SK-N-SH (cell line): ENCODE measurements around the gene AGAP1. TPM values are rescaled to one million over a fixed set of nuclear protein-coding genes. Genes with fewer than 3 reads are reported as not detected.

Experiments
- CTCF ChIA-PET: fragments of 300-600, 350-600 bp; formaldehyde crosslinking; extraction: SDS; loops from one replicate; lab custom pipeline; 2021; lab: Yijun Ruan, JAX
- POLR2A ChIA-PET: fragments of 350-600 bp; sonication (Branson Sonifier 250); formaldehyde crosslinking; extraction: SDS; loops from one replicate; lab custom pipeline; 2020; ENCODE audit warnings: antibody characterized with exemption, inconsistent platforms; lab: Yijun Ruan, JAX
- DNase-seq: peaks from one replicate; pipeline ENCODE4 v3.0.0; 2012
- H2AFZ ChIP-seq: fragments of 200-600 bp; sonication (generic); 2 replicates; pipeline ENCODE4 v1.8.1; 2016; ENCODE audit warnings: antibody characterized with exemption, mild to moderate bottlenecking, low read depth
- H3F3A ChIP-seq: fragments of 200-600 bp; sonication (generic); replicated peaks from 2 replicates; pipeline ENCODE3; 2016; ENCODE audit warnings: antibody characterized with exemption, mild to moderate bottlenecking; ENCODE audit not compliant: insufficient read depth
- H3K27ac ChIP-seq, 2 experiments: fragments of 200-500 bp in 1 of 2; fragments of 200-600 bp in 1 of 2; sonication (Bioruptor generic) in 1 of 2; sonication (generic), shearing (Covaris generic) in 1 of 2; 2 replicates each; pipeline versions ENCODE4 v1.5.1 to v1.6.1; 2014 to 2016; ENCODE audit warnings: low read depth in 2 of 2, inconsistent platforms in 1 of 2, low read length in 1 of 2, mild to moderate bottlenecking in 1 of 2, mixed read lengths in 1 of 2
- H3K27me3 ChIP-seq: fragments of 200-600 bp; sonication (generic), shearing (Covaris generic); 2 replicates; pipeline ENCODE4 v1.6.1; 2016; ENCODE audit warnings: mixed run types; ENCODE audit not compliant: insufficient read depth
- H3K36me3 ChIP-seq, 2 experiments: fragments of 200-500 bp in 1 of 2; fragments of 200-600 bp in 1 of 2; sonication (Bioruptor generic) in 1 of 2; sonication (generic) in 1 of 2; replicated peaks in 1 of 2; 2 replicates each; pipeline versions ENCODE3 to v1.5.1; 2014 to 2016; ENCODE audit warnings: low read length in 1 of 2, mild to moderate bottlenecking in 1 of 2; ENCODE audit not compliant: insufficient read depth in 2 of 2, control insufficient read depth in 1 of 2
- H3K4me1 ChIP-seq, 2 experiments: fragments of 200-500 bp in 1 of 2; fragments of 200-600 bp in 1 of 2; sonication (Bioruptor generic) in 1 of 2; sonication (generic), shearing (Covaris generic) in 1 of 2; 2 replicates each; pipeline versions ENCODE4 v1.5.1 to v1.6.1; 2014 to 2016; ENCODE audit warnings: low read depth in 1 of 2, low read length in 1 of 2, mixed run types in 1 of 2; ENCODE audit not compliant: insufficient read depth in 2 of 2, control insufficient read depth in 1 of 2
- H3K4me2 ChIP-seq: fragments of 200-600 bp; sonication (generic), shearing (Covaris generic); 2 replicates; pipeline ENCODE4 v1.6.1; 2017; ENCODE audit warnings: mixed run types
- H3K4me3 ChIP-seq, 2 experiments: fragments of 200-500 bp in 1 of 2; fragments of 200-600 bp in 1 of 2; sonication (Bioruptor generic) in 1 of 2; sonication (generic), shearing (Covaris generic) in 1 of 2; 2 replicates each; pipeline versions ENCODE4 v1.5.1 to v1.8.1; 2014 to 2016; ENCODE audit warnings: low read depth in 2 of 2, inconsistent platforms in 1 of 2, low read length in 1 of 2, mild to moderate bottlenecking in 1 of 2, mixed read lengths in 1 of 2, moderate library complexity in 1 of 2
- H3K79me2 ChIP-seq: fragments of 200-600 bp; sonication (generic); 2 replicates; pipeline ENCODE4 v1.8.1; 2017; ENCODE audit warnings: mild to moderate bottlenecking; ENCODE audit not compliant: insufficient read depth
- H3K9ac ChIP-seq: fragments of 200-600 bp; sonication (generic); 2 replicates; pipeline ENCODE4 v1.6.1; 2017; ENCODE audit warnings: mixed run types
- H3K9me2 ChIP-seq: fragments of 200-600 bp; sonication (generic); 2 replicates; pipeline ENCODE4 v1.6.1; 2017; ENCODE audit warnings: mixed run types
- H3K9me3 ChIP-seq: fragments of 200-600 bp; sonication (generic); 2 replicates; pipeline ENCODE4 v1.6.1; 2017; ENCODE audit warnings: mixed run types, mild to moderate bottlenecking, moderate library complexity
- H4K20me1 ChIP-seq: fragments of 200-600 bp; sonication (generic); 2 replicates; pipeline ENCODE4 v1.6.1; 2017; ENCODE audit warnings: mild to moderate bottlenecking, mixed run types; ENCODE audit not compliant: insufficient read depth
- CHD2 ChIP-seq: fragments of 150-350 bp; IDR thresholded peaks from 2 replicates; pipeline ENCODE4 v1.6.1; 2018; ENCODE audit warnings: low read length; ENCODE audit not compliant: partially characterized antibody
- ELF1 ChIP-seq: IDR thresholded peaks from 2 replicates; pipeline ENCODE4 v1.4.0; 2012
- EP300 ChIP-seq, 2 experiments: IDR thresholded peaks; 2 replicates each; pipeline versions ENCODE4 v1.4.0 to v1.6.1; 2012; ENCODE audit warnings: borderline replicate concordance in 1 of 2, low read depth in 1 of 2, low read length in 1 of 2
- FOXJ3 ChIP-seq: sonication (generic); formaldehyde crosslinking; IDR thresholded peaks from 2 replicates; pipeline ENCODE4 v1.5.1; 2020; ENCODE audit warnings: mild to moderate bottlenecking, missing genetic modification reagents
- FOXM1 ChIP-seq: IDR thresholded peaks from 2 replicates; pipeline ENCODE4 v1.4.0; 2012; ENCODE audit warnings: low read depth, mild to moderate bottlenecking
- GATA2 ChIP-seq: sonication (generic); formaldehyde crosslinking; IDR thresholded peaks from 2 replicates; pipeline ENCODE4 v1.5.0; 2020; ENCODE audit warnings: mild to moderate bottlenecking, missing genetic modification reagents
- MEF2A ChIP-seq: IDR thresholded peaks from 2 replicates; pipeline ENCODE4 v1.4.0; 2012; ENCODE audit warnings: low read depth, borderline replicate concordance
- MXI1 ChIP-seq: IDR thresholded peaks from 2 replicates; pipeline ENCODE4 v1.6.1; 2012; ENCODE audit warnings: mild to moderate bottlenecking, low read depth, low read length, improper control_type of control experiment
- NFIC ChIP-seq: IDR thresholded peaks from 2 replicates; pipeline ENCODE4 v1.4.0; 2012; ENCODE audit warnings: borderline replicate concordance
- NRF1 ChIP-seq: IDR thresholded peaks from 2 replicates; pipeline ENCODE4 v1.6.1; 2012; ENCODE audit warnings: low read depth, mild to moderate bottlenecking, low read length
- POLR2AphosphoS5 ChIP-seq: IDR thresholded peaks from 2 replicates; pipeline ENCODE4 v1.6.1; 2012; ENCODE audit warnings: low read depth, low read length
- RAD21 ChIP-seq: IDR thresholded peaks from 2 replicates; pipeline ENCODE4 v1.6.1; 2012; ENCODE audit warnings: mild to moderate bottlenecking, low read length
- RCOR1 ChIP-seq: fragments of 150-350 bp; IDR thresholded peaks from 2 replicates; pipeline ENCODE4 v1.6.1; 2017; ENCODE audit warnings: antibody characterized with exemption, low read length
- RFX5 ChIP-seq: IDR thresholded peaks from 2 replicates; pipeline ENCODE4 v1.6.1; 2012; ENCODE audit warnings: mild to moderate bottlenecking, improper control_type of control experiment, low read length
- RXRA ChIP-seq: IDR thresholded peaks from 2 replicates; pipeline ENCODE4 v1.4.0; 2012; ENCODE audit warnings: low read depth, mild to moderate bottlenecking, borderline replicate concordance
- SIN3A ChIP-seq: IDR thresholded peaks from 2 replicates; pipeline ENCODE4 v1.6.1; 2012; ENCODE audit warnings: low read depth, mild to moderate bottlenecking, low read length, moderate library complexity, borderline replicate concordance
- TCF12 ChIP-seq: IDR thresholded peaks from 2 replicates; pipeline ENCODE4 v1.4.0; 2012
- YY1 ChIP-seq: IDR thresholded peaks from 2 replicates; pipeline ENCODE4 v1.4.0; 2012; ENCODE audit warnings: low read depth, mild to moderate bottlenecking
- WGBS: methylation state at CpG from one replicate; pipeline ENCODE4 v1.1.6; 2017; ENCODE audit warnings: low lambda C conversion rate; 5-methylcytosine and 5-hydroxymethylcytosine counted together
- polyA plus RNA-seq, 3 experiments: library from polyadenylated mRNA; depleted of rRNA; stranded (reverse); fragments of >200 nt; gene quantifications; 2 replicates each; pipeline ENCODE4 v1.2.3, GENCODE V29; 2012
- TF ChIP-seq, protein P1 (sequence below): IDR thresholded peaks from 2 replicates; pipeline ENCODE4 v1.4.0; 2012; ENCODE audit warnings: low read depth, borderline replicate concordance
- TF ChIP-seq, protein P2 (sequence below): IDR thresholded peaks from 2 replicates; pipeline ENCODE4 v1.6.1; 2012; ENCODE audit warnings: mild to moderate bottlenecking, low read depth, low read length, moderate library complexity
- TF ChIP-seq, protein P3 (sequence below): fragments of 150-350 bp; IDR thresholded peaks from 2 replicates; pipeline ENCODE4 v1.6.1; 2017; ENCODE audit warnings: antibody characterized with exemption, low read length, low read depth, borderline replicate concordance
- TF ChIP-seq, protein P4 (sequence below): IDR thresholded peaks from 2 replicates; pipeline ENCODE4 v1.4.0; 2012; ENCODE audit warnings: low read depth, borderline replicate concordance

AGAP1 gene
- polyA plus RNA-seq, 1 of the 3 experiments (the other 2 are of a cell fraction) = 8.8 TPM

DNA sequence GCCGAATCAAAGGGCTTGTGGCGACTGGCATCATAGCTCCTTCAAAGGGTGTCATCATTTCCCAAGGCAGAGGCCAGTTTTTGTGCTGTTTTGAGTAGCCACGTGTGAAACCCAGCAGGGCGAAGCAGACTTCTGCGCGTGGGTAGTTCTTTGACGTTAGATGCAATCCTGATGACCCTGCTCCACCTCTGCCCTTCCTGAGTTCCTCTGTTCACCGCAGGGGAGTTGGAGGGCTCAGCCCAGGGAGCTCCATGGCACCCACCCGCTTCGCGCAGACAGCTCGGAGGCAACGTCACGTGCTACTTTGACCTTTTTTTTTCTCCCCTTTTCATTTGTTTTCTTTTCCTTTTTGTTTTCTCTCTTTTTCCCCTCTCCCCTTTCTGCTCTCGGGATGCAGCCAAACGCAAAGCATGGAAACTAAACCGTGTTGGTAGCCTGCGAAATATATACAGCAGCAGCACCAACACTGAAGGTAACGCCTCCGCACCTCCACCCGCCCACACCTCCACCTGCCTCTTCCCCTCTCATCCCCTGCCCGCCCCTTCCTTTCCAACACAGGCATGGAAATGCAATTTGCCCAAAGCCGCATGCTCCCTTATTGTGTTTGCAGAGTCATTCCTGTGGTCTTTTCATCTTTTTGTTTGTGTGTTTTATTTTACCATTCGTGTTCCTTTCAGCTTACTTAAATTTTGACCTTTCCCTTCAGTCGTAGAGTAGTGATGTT is 520.7 kb downstream of the AGAP1 start:
- ChIA-PET CTCF (interaction anchor here (0.9 kb wide), 1 partner anchor 161 kb away, joined by 3 read pairs; no protein-coding TSS in a partner anchor), POLR2A (no interaction called here)
- no peak overlapping the region for H2AFZ ChIP-seq
- H3K9me3 ChIP-seq = no peaks in the 10 kb centered on the region
- DNase-seq = no peak
- no peak overlapping the region for H3K4me2 ChIP-seq
- TF ChIP-seq TCF12 (no peak), POLR2AphosphoS5 (no peak), MEF2A (no peak), RAD21 (no peak), SIN3A (no peak), NRF1 (no peak)
- no peaks in the 10 kb centered on the region for H3K4me1 ChIP-seq
- no peak overlapping the region for H3K4me3 ChIP-seq
- H3K79me2 ChIP-seq = no peaks in the 10 kb centered on the region
- no peak overlapping the region for H3K27ac ChIP-seq
- no peaks in the 10 kb centered on the region for H4K20me1 ChIP-seq
- H3K9me2 ChIP-seq = no peaks in the 10 kb centered on the region
- H3K27me3 ChIP-seq = no peaks in the 10 kb centered on the region
- 95% methylated on average over 25 of the region's 25 CpGs for WGBS
- no peaks in the 10 kb centered on the region for H3F3A ChIP-seq
- H3K36me3 ChIP-seq = peaks cover 0 to 4% of the 10 kb centered on the region in 2 experiments
- no peak overlapping the region for H3K9ac ChIP-seq

DNA sequence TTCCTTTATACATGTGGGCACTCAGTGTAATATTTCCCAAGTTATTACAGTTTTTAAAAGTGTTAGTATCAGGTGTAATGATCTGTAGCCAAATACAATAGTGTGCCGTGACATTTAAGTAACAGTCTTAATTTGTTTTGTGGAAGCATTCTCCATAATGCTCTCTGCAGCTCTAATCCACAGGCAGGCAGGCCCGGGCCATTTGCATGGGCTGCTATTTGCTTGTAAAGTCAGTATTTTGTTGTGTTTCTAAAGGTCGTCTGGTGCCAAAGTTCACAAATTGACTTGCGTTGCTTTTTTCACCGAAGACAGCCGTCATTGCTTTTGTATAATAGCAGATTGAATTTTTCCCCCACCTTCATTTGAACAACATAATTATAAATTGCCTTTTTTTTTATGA is 521.3 kb downstream of the AGAP1 start:
- DNase-seq = no peak
- Histone ChIP-seq H3K9ac (no peak overlapping the region), H3K4me1 (no peaks in the 10 kb centered on the region), H3K4me3 (no peak overlapping the region), H3K27me3 (no peaks in the 10 kb centered on the region), H3K9me3 (no peaks in the 10 kb centered on the region), H3F3A (no peaks in the 10 kb centered on the region), H3K79me2 (no peaks in the 10 kb centered on the region), H3K4me2 (no peak overlapping the region), H2AFZ (no peak overlapping the region), H3K36me3 (peaks cover 0 to 4% of the 10 kb centered on the region in 2 experiments), H4K20me1 (no peaks in the 10 kb centered on the region), H3K9me2 (no peaks in the 10 kb centered on the region), H3K27ac (no peak overlapping the region)
- WGBS = 92% methylated on average over 6 of the region's 6 CpGs
- ChIA-PET POLR2A (no interaction called here), CTCF (no interaction called here)
- TF ChIP-seq EP300 (IDR thresholded peaks at IDR 0.05; ENCODE audit: borderline replicate concordance in 1 of 2, low read depth in 1 of 2, low read length in 1 of 2) (no peak), RFX5 (no peak), FOXM1 (no peak), MXI1 (no peak), GATA2 (CRISPR knock-in tag) (no peak), YY1 (no peak), ELF1 (no peak), MEF2A (no peak), FOXJ3 (CRISPR knock-in tag) (no peak), NFIC (no peak), SIN3A (no peak), RXRA (no peak), CHD2 (no peak), RCOR1 (no peak), TCF12 (no peak)
- TF ChIP-seq, protein P1, sequence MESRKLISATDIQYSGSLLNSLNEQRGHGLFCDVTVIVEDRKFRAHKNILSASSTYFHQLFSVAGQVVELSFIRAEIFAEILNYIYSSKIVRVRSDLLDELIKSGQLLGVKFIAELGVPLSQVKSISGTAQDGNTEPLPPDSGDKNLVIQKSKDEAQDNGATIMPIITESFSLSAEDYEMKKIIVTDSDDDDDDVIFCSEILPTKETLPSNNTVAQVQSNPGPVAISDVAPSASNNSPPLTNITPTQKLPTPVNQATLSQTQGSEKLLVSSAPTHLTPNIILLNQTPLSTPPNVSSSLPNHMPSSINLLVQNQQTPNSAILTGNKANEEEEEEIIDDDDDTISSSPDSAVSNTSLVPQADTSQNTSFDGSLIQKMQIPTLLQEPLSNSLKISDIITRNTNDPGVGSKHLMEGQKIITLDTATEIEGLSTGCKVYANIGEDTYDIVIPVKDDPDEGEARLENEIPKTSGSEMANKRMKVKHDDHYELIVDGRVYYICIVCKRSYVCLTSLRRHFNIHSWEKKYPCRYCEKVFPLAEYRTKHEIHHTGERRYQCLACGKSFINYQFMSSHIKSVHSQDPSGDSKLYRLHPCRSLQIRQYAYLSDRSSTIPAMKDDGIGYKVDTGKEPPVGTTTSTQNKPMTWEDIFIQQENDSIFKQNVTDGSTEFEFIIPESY = no peak
- TF ChIP-seq, protein P2, sequence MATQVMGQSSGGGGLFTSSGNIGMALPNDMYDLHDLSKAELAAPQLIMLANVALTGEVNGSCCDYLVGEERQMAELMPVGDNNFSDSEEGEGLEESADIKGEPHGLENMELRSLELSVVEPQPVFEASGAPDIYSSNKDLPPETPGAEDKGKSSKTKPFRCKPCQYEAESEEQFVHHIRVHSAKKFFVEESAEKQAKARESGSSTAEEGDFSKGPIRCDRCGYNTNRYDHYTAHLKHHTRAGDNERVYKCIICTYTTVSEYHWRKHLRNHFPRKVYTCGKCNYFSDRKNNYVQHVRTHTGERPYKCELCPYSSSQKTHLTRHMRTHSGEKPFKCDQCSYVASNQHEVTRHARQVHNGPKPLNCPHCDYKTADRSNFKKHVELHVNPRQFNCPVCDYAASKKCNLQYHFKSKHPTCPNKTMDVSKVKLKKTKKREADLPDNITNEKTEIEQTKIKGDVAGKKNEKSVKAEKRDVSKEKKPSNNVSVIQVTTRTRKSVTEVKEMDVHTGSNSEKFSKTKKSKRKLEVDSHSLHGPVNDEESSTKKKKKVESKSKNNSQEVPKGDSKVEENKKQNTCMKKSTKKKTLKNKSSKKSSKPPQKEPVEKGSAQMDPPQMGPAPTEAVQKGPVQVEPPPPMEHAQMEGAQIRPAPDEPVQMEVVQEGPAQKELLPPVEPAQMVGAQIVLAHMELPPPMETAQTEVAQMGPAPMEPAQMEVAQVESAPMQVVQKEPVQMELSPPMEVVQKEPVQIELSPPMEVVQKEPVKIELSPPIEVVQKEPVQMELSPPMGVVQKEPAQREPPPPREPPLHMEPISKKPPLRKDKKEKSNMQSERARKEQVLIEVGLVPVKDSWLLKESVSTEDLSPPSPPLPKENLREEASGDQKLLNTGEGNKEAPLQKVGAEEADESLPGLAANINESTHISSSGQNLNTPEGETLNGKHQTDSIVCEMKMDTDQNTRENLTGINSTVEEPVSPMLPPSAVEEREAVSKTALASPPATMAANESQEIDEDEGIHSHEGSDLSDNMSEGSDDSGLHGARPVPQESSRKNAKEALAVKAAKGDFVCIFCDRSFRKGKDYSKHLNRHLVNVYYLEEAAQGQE = no peak
- TF ChIP-seq, protein P3, sequence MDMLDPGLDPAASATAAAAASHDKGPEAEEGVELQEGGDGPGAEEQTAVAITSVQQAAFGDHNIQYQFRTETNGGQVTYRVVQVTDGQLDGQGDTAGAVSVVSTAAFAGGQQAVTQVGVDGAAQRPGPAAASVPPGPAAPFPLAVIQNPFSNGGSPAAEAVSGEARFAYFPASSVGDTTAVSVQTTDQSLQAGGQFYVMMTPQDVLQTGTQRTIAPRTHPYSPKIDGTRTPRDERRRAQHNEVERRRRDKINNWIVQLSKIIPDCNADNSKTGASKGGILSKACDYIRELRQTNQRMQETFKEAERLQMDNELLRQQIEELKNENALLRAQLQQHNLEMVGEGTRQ = no peak
- TF ChIP-seq, protein P4, sequence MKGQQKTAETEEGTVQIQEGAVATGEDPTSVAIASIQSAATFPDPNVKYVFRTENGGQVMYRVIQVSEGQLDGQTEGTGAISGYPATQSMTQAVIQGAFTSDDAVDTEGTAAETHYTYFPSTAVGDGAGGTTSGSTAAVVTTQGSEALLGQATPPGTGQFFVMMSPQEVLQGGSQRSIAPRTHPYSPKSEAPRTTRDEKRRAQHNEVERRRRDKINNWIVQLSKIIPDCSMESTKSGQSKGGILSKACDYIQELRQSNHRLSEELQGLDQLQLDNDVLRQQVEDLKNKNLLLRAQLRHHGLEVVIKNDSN = no peak
